Brain microvascular endothelial cell (primary cell): ENCODE results near the gene SLC29A3.

ENCODE experiments used
- DNase-seq: peaks from one replicate; pipeline ENCODE4 v3.0.0-alpha.2; 2020
- H3K27ac ChIP-seq: fragments of 250-450 bp; sonication (Bioruptor Pico); 2 replicates; pipeline ENCODE4 v1.5.1; 2020; ENCODE audit warnings: mild to moderate bottlenecking, moderate library complexity
- H3K27me3 ChIP-seq: fragments of 250-450 bp; sonication (Bioruptor Pico); replicated peaks from 2 replicates; pipeline ENCODE4 v1.5.1; 2020; ENCODE audit warnings: mild to moderate bottlenecking
- H3K36me3 ChIP-seq: fragments of 250-450 bp; sonication (Bioruptor Pico); replicated peaks from 2 replicates; pipeline ENCODE4 v1.5.1; 2020; ENCODE audit warnings: mild to moderate bottlenecking
- H3K4me3 ChIP-seq: 2 replicates; pipeline ENCODE4 v1.5.1; 2011; ENCODE audit warnings: low read depth, mild to moderate bottlenecking, control low read depth, low read length, moderate library complexity
- in situ Hi-C: cut with HindIII; loops from 2 replicates; pipeline ENCODE4 v1.10.0; 2017; ENCODE audit warnings: low sequenced_read_pairs, low pct_ligation_motif_present
- TF ChIP-seq, protein P1 (sequence below): IDR thresholded peaks from 2 replicates; pipeline ENCODE4 v1.5.1; 2011; ENCODE audit warnings: low read depth, mild to moderate bottlenecking, moderate library complexity, low read length, control low read depth, inconsistent platforms; ENCODE audit errors: missing control alignments

The SLC29A3 gene

DNA sequence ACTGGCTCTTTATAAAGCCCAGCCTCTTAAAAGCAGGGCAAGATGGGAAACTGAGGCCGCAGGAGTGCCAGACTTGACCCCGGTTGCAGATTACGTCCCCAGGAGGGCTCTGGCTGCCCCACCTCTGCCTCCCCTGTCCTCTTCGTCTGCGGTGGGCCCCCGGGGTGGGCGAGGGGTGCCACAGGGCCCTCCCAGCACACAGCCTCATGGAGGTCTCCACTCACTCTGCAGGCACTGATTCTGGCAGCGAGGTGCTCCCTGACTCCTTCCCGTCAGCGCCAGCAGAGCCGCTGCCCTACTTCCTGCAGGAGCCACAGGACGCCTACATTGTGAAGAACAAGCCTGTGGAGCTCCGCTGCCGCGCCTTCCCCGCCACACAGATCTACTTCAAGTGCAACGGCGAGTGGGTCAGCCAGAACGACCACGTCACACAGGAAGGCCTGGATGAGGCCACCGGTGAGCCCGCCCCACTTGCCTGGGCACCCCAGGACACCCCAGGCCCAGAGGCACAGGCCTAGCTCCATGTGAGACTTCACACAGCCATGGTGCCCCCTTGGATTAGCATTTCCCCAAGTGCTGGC lies 39.4 kb upstream of the SLC29A3 start:
- TF ChIP-seq, protein P1, sequence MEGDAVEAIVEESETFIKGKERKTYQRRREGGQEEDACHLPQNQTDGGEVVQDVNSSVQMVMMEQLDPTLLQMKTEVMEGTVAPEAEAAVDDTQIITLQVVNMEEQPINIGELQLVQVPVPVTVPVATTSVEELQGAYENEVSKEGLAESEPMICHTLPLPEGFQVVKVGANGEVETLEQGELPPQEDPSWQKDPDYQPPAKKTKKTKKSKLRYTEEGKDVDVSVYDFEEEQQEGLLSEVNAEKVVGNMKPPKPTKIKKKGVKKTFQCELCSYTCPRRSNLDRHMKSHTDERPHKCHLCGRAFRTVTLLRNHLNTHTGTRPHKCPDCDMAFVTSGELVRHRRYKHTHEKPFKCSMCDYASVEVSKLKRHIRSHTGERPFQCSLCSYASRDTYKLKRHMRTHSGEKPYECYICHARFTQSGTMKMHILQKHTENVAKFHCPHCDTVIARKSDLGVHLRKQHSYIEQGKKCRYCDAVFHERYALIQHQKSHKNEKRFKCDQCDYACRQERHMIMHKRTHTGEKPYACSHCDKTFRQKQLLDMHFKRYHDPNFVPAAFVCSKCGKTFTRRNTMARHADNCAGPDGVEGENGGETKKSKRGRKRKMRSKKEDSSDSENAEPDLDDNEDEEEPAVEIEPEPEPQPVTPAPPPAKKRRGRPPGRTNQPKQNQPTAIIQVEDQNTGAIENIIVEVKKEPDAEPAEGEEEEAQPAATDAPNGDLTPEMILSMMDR = no peak
- H3K27ac ChIP-seq = no peak overlapping the region
- no peak overlapping the region for H3K4me3 ChIP-seq
- DNase-seq = no peak
- no peaks in the 10 kb centered on the region for H3K36me3 ChIP-seq
- in situ Hi-C loops = no loop called here
- H3K27me3 ChIP-seq = no peaks in the 10 kb centered on the region

DNA sequence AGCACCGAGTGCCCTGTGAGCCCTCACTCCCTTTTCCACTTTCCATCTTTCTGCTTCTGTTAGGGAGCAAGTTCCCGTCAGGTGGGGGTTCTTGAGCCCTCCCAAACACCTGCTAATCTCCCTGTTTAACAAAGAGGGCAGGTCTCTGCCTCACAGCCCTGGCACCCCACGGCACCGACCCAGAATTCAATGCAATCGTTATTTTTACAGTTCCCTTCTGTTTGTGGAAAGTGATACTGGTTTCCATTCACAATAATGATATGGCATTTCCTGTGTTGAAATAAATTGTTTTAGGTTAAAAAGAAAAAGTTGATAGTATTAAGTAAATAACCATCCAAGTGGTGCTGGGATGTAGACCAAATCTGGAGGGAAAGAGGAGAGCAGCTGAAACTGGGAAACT lies 38.8 kb upstream of the SLC29A3 start:
- Histone ChIP-seq H3K27me3 (no peaks in the 10 kb centered on the region), H3K27ac (no peak overlapping the region), H3K36me3 (no peaks in the 10 kb centered on the region), H3K4me3 (no peak overlapping the region)
- no peak for DNase-seq
- in situ Hi-C loops = no loop called here
- TF ChIP-seq, protein P1 = no peak

GRCh38 chr10:71280825-71281224 lies 38.2 kb upstream of the SLC29A3 start:
- TF ChIP-seq, protein P1 = no peak
- Histone ChIP-seq H3K4me3 (no peak overlapping the region), H3K36me3 (no peaks in the 10 kb centered on the region), H3K27me3 (no peaks in the 10 kb centered on the region), H3K27ac (no peak overlapping the region)
- DNase-seq = no peak
- in situ Hi-C loops = no loop called here

GRCh38 chr10:71281646-71282322 lies 37.3 kb upstream of the SLC29A3 start:
- Histone ChIP-seq H3K27ac (no peak overlapping the region), H3K27me3 (no peaks in the 10 kb centered on the region), H3K36me3 (no peaks in the 10 kb centered on the region), H3K4me3 (no peak overlapping the region)
- TF ChIP-seq, protein P1 = no peak
- in situ Hi-C loops = no loop called here
- DNase-seq = no peak

DNA sequence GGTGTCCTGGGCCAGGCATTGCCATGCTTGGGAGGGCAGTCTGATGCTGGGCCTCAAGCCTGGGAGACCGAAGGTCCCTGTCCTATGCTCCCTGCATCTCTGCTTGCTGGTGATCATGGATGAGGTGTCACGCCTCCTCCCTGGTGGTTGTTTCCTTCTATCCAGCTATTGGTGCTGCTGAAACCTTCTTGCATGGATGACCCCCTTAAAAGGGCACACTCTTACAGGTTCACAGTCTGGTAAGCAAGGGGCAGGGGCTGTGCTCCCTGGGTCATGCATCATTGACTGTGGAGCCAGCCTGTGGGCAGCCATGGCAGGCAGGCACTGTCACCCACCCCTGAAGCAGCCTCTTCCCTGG lies 36.8 kb upstream of the SLC29A3 start:
- Histone ChIP-seq H3K4me3 (no peak overlapping the region), H3K27ac (no peak overlapping the region), H3K36me3 (no peaks in the 10 kb centered on the region), H3K27me3 (no peaks in the 10 kb centered on the region)
- no peak for DNase-seq
- TF ChIP-seq, protein P1 = no peak
- in situ Hi-C loops = no loop called here

DNA sequence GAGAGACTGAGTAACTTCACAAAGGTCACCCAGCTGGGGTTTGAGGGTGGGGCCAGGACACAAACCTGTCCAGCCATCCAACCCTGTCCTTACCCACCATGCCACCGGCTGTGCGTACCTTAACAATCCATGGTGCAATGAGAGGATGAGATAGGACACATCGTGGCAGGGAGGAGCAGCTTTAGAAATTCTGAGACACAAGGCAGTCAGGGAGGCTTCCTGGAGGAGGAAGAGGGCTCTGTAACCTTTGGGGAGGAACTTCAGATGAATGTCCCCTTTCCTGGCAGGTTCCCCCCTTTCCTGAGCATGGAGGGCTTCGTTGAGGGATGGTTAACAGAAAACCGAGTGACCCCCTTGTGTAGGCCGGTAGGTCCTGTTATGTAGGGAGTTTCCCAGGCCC lies 35.6 kb upstream of the SLC29A3 start:
- no peak for DNase-seq
- in situ Hi-C loops = no loop called here
- no peak overlapping the region for H3K4me3 ChIP-seq
- TF ChIP-seq, protein P1 = no peak
- no peak overlapping the region for H3K27ac ChIP-seq
- H3K27me3 ChIP-seq = no peaks in the 10 kb centered on the region
- no peaks in the 10 kb centered on the region for H3K36me3 ChIP-seq
